ENCODE measurements around the gene HOXB1.

Gene HOXB1

GRCh38 chr17:48542114-48542656 is 11.4 kb upstream of the HOXB1 start:
- DNase-seq = no peak

GRCh38 chr17:48541577-48542113 is 10.8 kb upstream of the HOXB1 start:
- DNase-seq = peak; percentile 75

GRCh38 chr17:48541036-48541576 is 10.3 kb upstream of the HOXB1 start:
- DNase-seq = no peak

- DNase-seq = peak; percentile 79
Observed at GRCh38 chr17:48540213-48540612, 9.4 kb upstream of the HOXB1 start.

GRCh38 chr17:48539177-48539576 is 8.4 kb upstream of the HOXB1 start:
- DNase-seq = peak; percentile 95

- DNase-seq = no peak
Observed at GRCh38 chr17:48537316-48537715, 6.5 kb upstream of the HOXB1 start.

GRCh38 chr17:48535793-48536559 is 5.2 kb upstream of the HOXB1 start:
- peak; percentile 29 for DNase-seq

- DNase-seq = no peak
Observed at GRCh38 chr17:48532261-48532660, 1.4 kb upstream of the HOXB1 start.

- no peak for DNase-seq
Observed at GRCh38 chr17:48530208-48530886, 464 bp downstream of the HOXB1 start.

GRCh38 chr17:48529683-48530009 is 1.2 kb downstream of the HOXB1 start:
- no peak for DNase-seq

GRCh38 chr17:48528936-48529682 is 1.7 kb downstream of the HOXB1 start:
- no peak for DNase-seq

- DNase-seq = no peak
Observed at GRCh38 chr17:48528153-48528935, 2.5 kb downstream of the HOXB1 start.

- no peak for DNase-seq
Observed at GRCh38 chr17:48527547-48527932, 3.3 kb downstream of the HOXB1 start.

- no peak for DNase-seq
Observed at GRCh38 chr17:48526608-48527546, 3.9 kb downstream of the HOXB1 start.

GRCh38 chr17:48523010-48523409 is 7.8 kb downstream of the HOXB1 start:
- no peak for DNase-seq

- peak; percentile 66 for DNase-seq
Observed at GRCh38 chr17:48522031-48522653, 8.7 kb downstream of the HOXB1 start.

GRCh38 chr17:48520631-48521079 is 10.2 kb downstream of the HOXB1 start:
- DNase-seq = peak; percentile 57

GRCh38 chr17:48519427-48519826 is 11.4 kb downstream of the HOXB1 start:
- DNase-seq = no peak

- no peak for DNase-seq
Observed at GRCh38 chr17:48517478-48517877, 13.3 kb downstream of the HOXB1 start.
